Endothelial cell (in vitro differentiated cells): ENCODE data around the gene ANK2. TPM values are rescaled to one million over a fixed set of nuclear protein-coding genes. Genes with fewer than 3 reads are reported as not detected.
"Not testable (repeated sequence)": the region's sequence is repeated elsewhere in the genome, so short reads cannot be mapped to it uniquely, and the experiment has no call there.

Source experiments
- DNase-seq: peaks from one replicate; pipeline ENCODE4 v3.0.0; 2021; ENCODE audit warnings: low spot score
- H3K27ac Mint-ChIP-seq: one replicate; pipeline ENCODE4 v1.8.0; 2021; ENCODE audit warnings: mixed read lengths, inconsistent platforms; ENCODE audit not compliant: unreplicated experiment
- H3K27me3 Mint-ChIP-seq: one replicate; pipeline ENCODE4 v1.8.0; 2021; ENCODE audit warnings: mild to moderate bottlenecking, moderate library complexity, mixed read lengths, inconsistent platforms; ENCODE audit not compliant: unreplicated experiment
- H3K36me3 Mint-ChIP-seq: one replicate; pipeline ENCODE4 v1.8.0; 2021; ENCODE audit warnings: mild to moderate bottlenecking, low read depth, mixed read lengths, inconsistent platforms; ENCODE audit not compliant: unreplicated experiment
- H3K4me1 Mint-ChIP-seq: one replicate; pipeline ENCODE4 v1.8.0; 2021; ENCODE audit warnings: mild to moderate bottlenecking, mixed read lengths, inconsistent platforms; ENCODE audit not compliant: unreplicated experiment
- H3K4me3 Mint-ChIP-seq: one replicate; pipeline ENCODE4 v1.8.0; 2021; ENCODE audit warnings: mild to moderate bottlenecking, mixed read lengths, inconsistent platforms; ENCODE audit not compliant: unreplicated experiment
- H3K9me3 Mint-ChIP-seq: one replicate; pipeline ENCODE4 v1.8.0; 2021; ENCODE audit warnings: mixed read lengths, inconsistent platforms; ENCODE audit not compliant: unreplicated experiment
- CTCF ChIP-seq: fragments of 200-600 bp; sonication (generic); IDR thresholded peaks from one replicate; pipeline ENCODE4 v1.5.0; 2021; ENCODE audit warnings: antibody characterized with exemption; ENCODE audit not compliant: unreplicated experiment
- total RNA-seq: library from RNA; stranded (reverse); fragmentation: NEBNext Ultra II Directional; extraction: Animal tissue kit (Norgen Biotek cat#: 25700); gene quantifications from one replicate; pipeline ENCODE4 v1.2.1, GENCODE V29; 2021; ENCODE audit not compliant: unreplicated experiment

Gene ANK2
- total RNA-seq, 1 donor from 2014 or later: 47.2 TPM

GRCh38 chr4:113179091-113179490, 129.6 kb downstream of the ANK2 start:
- no peak for TF ChIP-seq CTCF
- Mint-ChIP-seq H3K4me3 (no peak overlapping the region), H3K27ac (no peak overlapping the region), H3K9me3 (no peaks in the 10 kb centered on the region), H3K4me1 (no peaks in the 10 kb centered on the region), H3K36me3 (no peaks in the 10 kb centered on the region), H3K27me3 (no peaks in the 10 kb centered on the region)
- no peak for DNase-seq

- TF ChIP-seq CTCF: no peak
- DNase-seq: no peak
- Mint-ChIP-seq H3K4me3 (no peak overlapping the region), H3K27ac (no peak overlapping the region), H3K4me1 (no peaks in the 10 kb centered on the region), H3K9me3 (no peaks in the 10 kb centered on the region), H3K27me3 (no peaks in the 10 kb centered on the region), H3K36me3 (no peaks in the 10 kb centered on the region)
These were observed 130.5 kb downstream of the ANK2 start for GRCh38 chr4:113179996-113180395.

GRCh38 chr4:113181289-113182007, 132.0 kb downstream of the ANK2 start:
- Mint-ChIP-seq H3K27ac (no peak overlapping the region), H3K4me3 (no peak overlapping the region), H3K4me1 (no peaks in the 10 kb centered on the region), H3K27me3 (peaks cover 3% of the 10 kb centered on the region), H3K9me3 (no peaks in the 10 kb centered on the region), H3K36me3 (no peaks in the 10 kb centered on the region)
- TF ChIP-seq CTCF: no peak
- no peak for DNase-seq

- no peak for TF ChIP-seq CTCF
- H3K27me3 Mint-ChIP-seq: peaks cover 3% of the 10 kb centered on the region
- no peak overlapping the region for H3K27ac Mint-ChIP-seq
- H3K9me3 Mint-ChIP-seq: no peaks in the 10 kb centered on the region
- H3K36me3 Mint-ChIP-seq: no peaks in the 10 kb centered on the region
- no peak overlapping the region for H3K4me3 Mint-ChIP-seq
- DNase-seq: no peak
- H3K4me1 Mint-ChIP-seq: peaks cover 7% of the 10 kb centered on the region
These were observed 133.7 kb downstream of the ANK2 start for GRCh38 chr4:113183032-113183605.

GRCh38 chr4:113186220-113186619, 136.8 kb downstream of the ANK2 start:
- not testable (repeated sequence) for H3K4me1 Mint-ChIP-seq, H3K9me3 Mint-ChIP-seq, H3K36me3 Mint-ChIP-seq, DNase-seq, H3K27me3 Mint-ChIP-seq, H3K4me3 Mint-ChIP-seq, H3K27ac Mint-ChIP-seq
